ENCODE measurements around the gene TAF4.

Gene TAF4

GRCh38 chr20:62028384-62028783 is 37.3 kb downstream of the TAF4 start:
- Histone ChIP-seq H3K9me2 (replicated peaks; ENCODE audit: insufficient read depth, low read length) (no peaks in the 10 kb centered on the region), H3K4me3 (ENCODE audit: low read length) (no peak overlapping the region), H2AFZ (ENCODE audit: low read length) (no peak overlapping the region), H3K4me2 (ENCODE audit: low read depth, low read length) (no peak overlapping the region), H3K79me2 (ENCODE audit: low read length) (peaks cover 88% of the 10 kb centered on the region), H3K4me1 (ENCODE audit: low read length) (peaks cover 24% of the 10 kb centered on the region), H3K9ac (ENCODE audit: low read length) (no peak overlapping the region), H3F3A (ENCODE audit: insufficient read depth, low read length) (peaks cover 20% of the 10 kb centered on the region), H3K27ac (ENCODE audit: low read length) (no peak overlapping the region), H3K27me3 (replicated peaks; ENCODE audit: insufficient read depth, low read length) (no peaks in the 10 kb centered on the region), H3K9me3 (replicated peaks; ENCODE audit: insufficient read depth, low read length) (no peaks in the 10 kb centered on the region), H4K20me1 (ENCODE audit: insufficient read depth, low read length) (peaks cover 17% of the 10 kb centered on the region), H3K36me3 (replicated peaks; ENCODE audit: insufficient read depth, low read length) (no peaks in the 10 kb centered on the region)
- DNase-seq = no peak
- TF ChIP-seq, protein P1, sequence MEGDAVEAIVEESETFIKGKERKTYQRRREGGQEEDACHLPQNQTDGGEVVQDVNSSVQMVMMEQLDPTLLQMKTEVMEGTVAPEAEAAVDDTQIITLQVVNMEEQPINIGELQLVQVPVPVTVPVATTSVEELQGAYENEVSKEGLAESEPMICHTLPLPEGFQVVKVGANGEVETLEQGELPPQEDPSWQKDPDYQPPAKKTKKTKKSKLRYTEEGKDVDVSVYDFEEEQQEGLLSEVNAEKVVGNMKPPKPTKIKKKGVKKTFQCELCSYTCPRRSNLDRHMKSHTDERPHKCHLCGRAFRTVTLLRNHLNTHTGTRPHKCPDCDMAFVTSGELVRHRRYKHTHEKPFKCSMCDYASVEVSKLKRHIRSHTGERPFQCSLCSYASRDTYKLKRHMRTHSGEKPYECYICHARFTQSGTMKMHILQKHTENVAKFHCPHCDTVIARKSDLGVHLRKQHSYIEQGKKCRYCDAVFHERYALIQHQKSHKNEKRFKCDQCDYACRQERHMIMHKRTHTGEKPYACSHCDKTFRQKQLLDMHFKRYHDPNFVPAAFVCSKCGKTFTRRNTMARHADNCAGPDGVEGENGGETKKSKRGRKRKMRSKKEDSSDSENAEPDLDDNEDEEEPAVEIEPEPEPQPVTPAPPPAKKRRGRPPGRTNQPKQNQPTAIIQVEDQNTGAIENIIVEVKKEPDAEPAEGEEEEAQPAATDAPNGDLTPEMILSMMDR (IDR thresholded peaks at IDR 0.05; ENCODE audit: low read length) = no peak
- TF ChIP-seq EZH2 (optimal IDR thresholded peaks at IDR 0.05; ENCODE audit: low read depth, low read length) (no peak), EZH2phosphoT487 (IDR thresholded peaks at IDR 0.05; ENCODE audit: low read length) (no peak)

- no peak overlapping the region for H3K4me2 ChIP-seq (ENCODE audit: low read depth, low read length)
- peaks cover 20% of the 10 kb centered on the region for H3F3A ChIP-seq (ENCODE audit: insufficient read depth, low read length)
- no peak for TF ChIP-seq EZH2 (optimal IDR thresholded peaks at IDR 0.05; ENCODE audit: low read depth, low read length)
- TF ChIP-seq EZH2phosphoT487 (IDR thresholded peaks at IDR 0.05; ENCODE audit: low read length) = no peak
- TF ChIP-seq, protein P1 (IDR thresholded peaks at IDR 0.05; ENCODE audit: low read length) = no peak
- no peaks in the 10 kb centered on the region for H3K9me3 ChIP-seq (replicated peaks; ENCODE audit: insufficient read depth, low read length)
- no peaks in the 10 kb centered on the region for H3K36me3 ChIP-seq (replicated peaks; ENCODE audit: insufficient read depth, low read length)
- no peaks in the 10 kb centered on the region for H3K9me2 ChIP-seq (replicated peaks; ENCODE audit: insufficient read depth, low read length)
- H3K79me2 ChIP-seq (ENCODE audit: low read length) = peaks cover 88% of the 10 kb centered on the region
- no peak overlapping the region for H3K9ac ChIP-seq (ENCODE audit: low read length)
- H3K4me3 ChIP-seq (ENCODE audit: low read length) = no peak overlapping the region
- H3K27me3 ChIP-seq (replicated peaks; ENCODE audit: insufficient read depth, low read length) = no peaks in the 10 kb centered on the region
- H3K4me1 ChIP-seq (ENCODE audit: low read length) = peaks cover 24% of the 10 kb centered on the region
- H3K27ac ChIP-seq (ENCODE audit: low read length) = no peak overlapping the region
- no peak for DNase-seq
- H2AFZ ChIP-seq (ENCODE audit: low read length) = no peak overlapping the region
- H4K20me1 ChIP-seq (ENCODE audit: insufficient read depth, low read length) = peaks cover 17% of the 10 kb centered on the region
These were observed 37.9 kb downstream of the TAF4 start for GRCh38 chr20:62027698-62028321.

DNA sequence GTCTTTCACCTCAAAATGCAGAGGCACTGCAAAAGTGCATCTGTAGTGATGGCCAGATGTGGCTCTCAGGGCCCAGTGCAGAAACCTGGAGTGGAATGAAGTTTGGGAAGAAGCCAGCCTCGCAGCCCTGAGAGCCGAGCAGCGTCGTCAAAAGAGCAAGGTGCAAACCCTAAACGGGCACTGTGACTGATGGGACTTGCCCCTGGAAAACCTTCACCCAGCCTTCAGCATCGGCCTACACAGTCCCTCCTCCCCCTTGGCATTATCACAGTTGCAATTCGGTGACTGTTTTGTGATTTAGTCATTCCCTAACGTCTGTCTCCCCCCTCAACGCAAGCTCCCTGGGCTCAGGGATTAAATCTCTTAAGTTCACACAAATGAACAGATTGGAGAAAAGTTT is 38.6 kb downstream of the TAF4 start:
- Histone ChIP-seq H3K36me3 (replicated peaks; ENCODE audit: insufficient read depth, low read length) (no peaks in the 10 kb centered on the region), H3K4me3 (ENCODE audit: low read length) (no peak overlapping the region), H3K79me2 (ENCODE audit: low read length) (peaks cover 88% of the 10 kb centered on the region), H3K27me3 (replicated peaks; ENCODE audit: insufficient read depth, low read length) (no peaks in the 10 kb centered on the region), H3K9ac (ENCODE audit: low read length) (no peak overlapping the region), H3K9me3 (replicated peaks; ENCODE audit: insufficient read depth, low read length) (no peaks in the 10 kb centered on the region), H3F3A (ENCODE audit: insufficient read depth, low read length) (peaks cover 20% of the 10 kb centered on the region), H3K9me2 (replicated peaks; ENCODE audit: insufficient read depth, low read length) (no peaks in the 10 kb centered on the region), H2AFZ (ENCODE audit: low read length) (no peak overlapping the region), H3K4me1 (ENCODE audit: low read length) (peaks cover 22% of the 10 kb centered on the region), H3K27ac (ENCODE audit: low read length) (no peak overlapping the region), H3K4me2 (ENCODE audit: low read depth, low read length) (no peak overlapping the region), H4K20me1 (ENCODE audit: insufficient read depth, low read length) (peaks cover 17% of the 10 kb centered on the region)
- TF ChIP-seq, protein P1 (IDR thresholded peaks at IDR 0.05; ENCODE audit: low read length) = no peak
- no peak for DNase-seq
